ENCODE data around the gene PGLYRP1.

GRCh38 chr19:46063201-46063600 lies 40.3 kb upstream of the PGLYRP1 start:
- TF ChIP-seq CTCF (conservative IDR thresholded peaks at IDR 0.05): no peak
- no peak for TF ChIP-seq EZH2 (IDR thresholded peaks at IDR 0.05; ENCODE audit: low read depth)
